Astrocyte (in vitro differentiated cells and primary cell): ENCODE results near the gene ASPN. TPM values are rescaled to one million over a fixed set of nuclear protein-coding genes. Genes with fewer than 3 reads are reported as not detected.

ENCODE experiments used
- DNase-seq: peaks from one replicate; pipeline ENCODE4 v3.0.0-alpha.2; 2010; ENCODE audit warnings: low read depth
- FAIRE-seq: peaks from 2 replicates; lab custom pipeline; 2011; peaks lifted over from hg19 to GRCh38; lab: Jason Lieb, UNC
- H2AFZ ChIP-seq: 2 replicates; pipeline ENCODE4 v1.6.0; 2012; ENCODE audit warnings: low read depth, low read length, inconsistent platforms
- H3K27ac ChIP-seq: 2 replicates; pipeline ENCODE4 v1.5.1; 2011; ENCODE audit warnings: low read depth, low read length, inconsistent platforms
- H3K27me3 ChIP-seq: 2 replicates; pipeline ENCODE4 v1.6.0; 2011; ENCODE audit warnings: low read length, inconsistent platforms; ENCODE audit not compliant: insufficient read depth
- H3K36me3 ChIP-seq: 2 replicates; pipeline ENCODE4 v1.5.1; 2011; ENCODE audit warnings: low read length, inconsistent platforms; ENCODE audit not compliant: insufficient read depth
- H3K4me1 ChIP-seq: 2 replicates; pipeline ENCODE4 v1.5.1; 2011; ENCODE audit warnings: low read length, inconsistent platforms; ENCODE audit not compliant: insufficient read depth
- H3K4me2 ChIP-seq: 2 replicates; pipeline ENCODE4 v1.6.0; 2012; ENCODE audit warnings: low read length, inconsistent platforms
- H3K4me3 ChIP-seq: 2 replicates; pipeline ENCODE4 v1.5.1; 2011; ENCODE audit warnings: low read depth, mild to moderate bottlenecking, low read length, inconsistent platforms; ENCODE audit not compliant: insufficient read depth
- H3K79me2 ChIP-seq: 2 replicates; pipeline ENCODE4 v1.6.0; 2012; ENCODE audit warnings: mild to moderate bottlenecking, low read length, inconsistent platforms; ENCODE audit not compliant: insufficient read depth
- H3K9ac ChIP-seq: 2 replicates; pipeline ENCODE4 v1.6.0; 2012; ENCODE audit warnings: mild to moderate bottlenecking, low read length, inconsistent platforms
- H3K9me3 ChIP-seq: 2 replicates; pipeline ENCODE4 v1.5.1; 2012; ENCODE audit warnings: low read depth, mild to moderate bottlenecking, low read length, inconsistent platforms; ENCODE audit not compliant: insufficient read depth
- H4K20me1 ChIP-seq: 2 replicates; pipeline ENCODE4 v1.6.0; 2012; ENCODE audit warnings: low read length, inconsistent platforms; ENCODE audit not compliant: insufficient read depth
- H3K27ac Mint-ChIP-seq: one replicate; pipeline ENCODE4 v1.8.0; 2021; ENCODE audit warnings: mild to moderate bottlenecking, mixed read lengths; ENCODE audit not compliant: unreplicated experiment
- H3K27me3 Mint-ChIP-seq: one replicate; pipeline ENCODE4 v1.8.0; 2021; ENCODE audit warnings: low read depth, mixed read lengths; ENCODE audit not compliant: unreplicated experiment
- H3K36me3 Mint-ChIP-seq: one replicate; pipeline ENCODE4 v1.8.0; 2021; ENCODE audit warnings: low read depth, mixed read lengths; ENCODE audit not compliant: unreplicated experiment
- H3K4me1 Mint-ChIP-seq: one replicate; pipeline ENCODE4 v1.8.0; 2021; ENCODE audit warnings: low read depth, mixed read lengths; ENCODE audit not compliant: unreplicated experiment
- H3K4me3 Mint-ChIP-seq: one replicate; pipeline ENCODE4 v1.8.0; 2021; ENCODE audit warnings: mild to moderate bottlenecking, moderate library complexity, mixed read lengths; ENCODE audit not compliant: unreplicated experiment
- H3K9me3 Mint-ChIP-seq: one replicate; pipeline ENCODE4 v1.8.0; 2021; ENCODE audit warnings: mild to moderate bottlenecking, mixed read lengths; ENCODE audit not compliant: unreplicated experiment
- EZH2 ChIP-seq: IDR thresholded peaks from 2 replicates; pipeline ENCODE4 v1.6.1; 2012; ENCODE audit warnings: mild to moderate bottlenecking, low read length, inconsistent platforms; ENCODE audit not compliant: insufficient read depth
- total RNA-seq: library from RNA; stranded (reverse); gene quantifications from 2 replicates; pipeline ENCODE4 v1.2.1, GENCODE V29; 2021
- TF ChIP-seq, protein P1 (sequence below): IDR thresholded peaks from 2 replicates; pipeline ENCODE4 v1.5.1; 2011; ENCODE audit warnings: low read depth, mild to moderate bottlenecking, inconsistent platforms, low read length, moderate library complexity; ENCODE audit not compliant: insufficient read depth

The ASPN gene
- total RNA-seq, 1 donor from 2014 or later, result not detected

DNA sequence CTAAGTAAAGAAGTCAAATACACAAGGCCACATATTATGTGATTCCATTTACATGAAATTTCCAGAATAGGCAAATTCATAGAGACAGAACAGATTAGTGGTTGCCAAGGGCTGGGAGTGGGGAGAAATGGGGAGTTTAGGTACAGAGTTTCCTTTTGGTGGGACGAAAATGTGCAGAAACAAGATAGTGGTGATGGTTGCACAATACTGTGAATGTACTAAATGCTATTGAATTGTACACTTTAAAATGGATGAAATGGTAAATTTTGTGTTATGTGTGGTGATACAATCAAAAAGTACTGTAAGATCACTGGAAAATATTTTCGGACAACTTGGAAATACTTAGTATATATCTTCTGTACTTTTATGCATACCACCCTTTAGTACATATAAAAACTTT is 38.5 kb upstream of the ASPN start:
- H3K27ac ChIP-seq, result no peak overlapping the region
- FAIRE-seq, result peak; percentile 20
- Mint-ChIP-seq H3K4me1 (no peaks in the 10 kb centered on the region), H3K36me3 (peaks cover 3% of the 10 kb centered on the region), H3K27me3 (no peaks in the 10 kb centered on the region), H3K4me3 (no peak overlapping the region), H3K27ac (no peak overlapping the region), H3K9me3 (peaks cover 3% of the 10 kb centered on the region)
- no peak overlapping the region for H3K4me3 ChIP-seq
- H3K79me2 ChIP-seq, result no peaks in the 10 kb centered on the region
- H4K20me1 ChIP-seq, result no peaks in the 10 kb centered on the region
- no peak for TF ChIP-seq EZH2
- TF ChIP-seq, protein P1, sequence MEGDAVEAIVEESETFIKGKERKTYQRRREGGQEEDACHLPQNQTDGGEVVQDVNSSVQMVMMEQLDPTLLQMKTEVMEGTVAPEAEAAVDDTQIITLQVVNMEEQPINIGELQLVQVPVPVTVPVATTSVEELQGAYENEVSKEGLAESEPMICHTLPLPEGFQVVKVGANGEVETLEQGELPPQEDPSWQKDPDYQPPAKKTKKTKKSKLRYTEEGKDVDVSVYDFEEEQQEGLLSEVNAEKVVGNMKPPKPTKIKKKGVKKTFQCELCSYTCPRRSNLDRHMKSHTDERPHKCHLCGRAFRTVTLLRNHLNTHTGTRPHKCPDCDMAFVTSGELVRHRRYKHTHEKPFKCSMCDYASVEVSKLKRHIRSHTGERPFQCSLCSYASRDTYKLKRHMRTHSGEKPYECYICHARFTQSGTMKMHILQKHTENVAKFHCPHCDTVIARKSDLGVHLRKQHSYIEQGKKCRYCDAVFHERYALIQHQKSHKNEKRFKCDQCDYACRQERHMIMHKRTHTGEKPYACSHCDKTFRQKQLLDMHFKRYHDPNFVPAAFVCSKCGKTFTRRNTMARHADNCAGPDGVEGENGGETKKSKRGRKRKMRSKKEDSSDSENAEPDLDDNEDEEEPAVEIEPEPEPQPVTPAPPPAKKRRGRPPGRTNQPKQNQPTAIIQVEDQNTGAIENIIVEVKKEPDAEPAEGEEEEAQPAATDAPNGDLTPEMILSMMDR, result no peak
- no peaks in the 10 kb centered on the region for H3K9me3 ChIP-seq
- H3K27me3 ChIP-seq, result no peaks in the 10 kb centered on the region
- no peak overlapping the region for H3K4me2 ChIP-seq
- no peak overlapping the region for H2AFZ ChIP-seq
- no peaks in the 10 kb centered on the region for H3K4me1 ChIP-seq
- no peak overlapping the region for H3K9ac ChIP-seq
- no peaks in the 10 kb centered on the region for H3K36me3 ChIP-seq
- no peak for DNase-seq

DNA sequence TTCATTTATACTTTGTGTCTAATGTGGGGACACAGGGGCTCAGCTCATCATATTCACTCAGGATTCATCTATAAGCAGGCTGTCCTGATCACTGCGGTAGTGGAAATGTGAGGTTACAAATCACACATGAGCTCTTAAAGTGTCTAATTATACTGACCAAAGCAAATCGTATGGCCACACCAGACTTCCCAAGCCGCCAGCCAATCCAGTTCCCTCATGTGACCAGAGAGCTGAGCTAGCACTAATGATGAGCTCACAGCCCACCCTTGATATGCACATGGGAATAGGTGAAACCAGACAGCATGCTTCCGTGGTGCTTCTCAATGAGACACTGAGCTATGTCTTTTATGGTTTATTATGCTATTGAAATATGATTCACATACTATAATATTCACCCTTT is 35.9 kb upstream of the ASPN start:
- no peaks in the 10 kb centered on the region for H3K27me3 ChIP-seq
- H4K20me1 ChIP-seq, result no peaks in the 10 kb centered on the region
- no peak overlapping the region for H3K27ac Mint-ChIP-seq
- no peak overlapping the region for H3K4me2 ChIP-seq
- H3K9me3 ChIP-seq, result no peaks in the 10 kb centered on the region
- DNase-seq (no peak), FAIRE-seq (no peak)
- peaks cover 3% of the 10 kb centered on the region for H3K36me3 Mint-ChIP-seq
- H3K9me3 Mint-ChIP-seq, result peaks cover 3% of the 10 kb centered on the region
- H2AFZ ChIP-seq, result no peak overlapping the region
- H3K4me1 Mint-ChIP-seq, result no peaks in the 10 kb centered on the region
- H3K9ac ChIP-seq, result no peak overlapping the region
- no peak overlapping the region for H3K4me3 Mint-ChIP-seq
- H3K27ac ChIP-seq, result no peak overlapping the region
- H3K4me3 ChIP-seq, result no peak overlapping the region
- TF ChIP-seq, protein P1, result no peak
- TF ChIP-seq EZH2, result no peak
- no peaks in the 10 kb centered on the region for H3K79me2 ChIP-seq
- no peaks in the 10 kb centered on the region for H3K36me3 ChIP-seq
- no peaks in the 10 kb centered on the region for H3K27me3 Mint-ChIP-seq
- H3K4me1 ChIP-seq, result no peaks in the 10 kb centered on the region

DNA sequence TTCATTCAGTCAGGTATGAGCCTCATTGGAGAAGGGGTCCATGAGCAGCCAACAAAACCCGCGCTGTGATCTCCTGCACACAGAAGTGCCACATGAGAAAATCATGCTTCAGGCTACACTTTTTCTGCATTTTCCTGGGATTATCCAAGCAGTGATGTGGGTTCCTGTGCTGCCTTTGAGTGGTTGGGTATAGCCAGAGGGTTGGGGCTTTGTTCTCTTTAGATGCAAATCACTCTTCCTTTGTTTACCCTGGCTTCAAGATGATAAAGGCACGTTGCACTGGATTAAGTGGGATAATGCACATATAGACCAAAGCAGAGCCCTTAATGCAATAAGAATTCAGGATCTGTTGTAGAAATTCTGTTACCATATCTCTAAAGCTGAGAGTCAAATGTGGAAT is 34.7 kb upstream of the ASPN start:
- peaks cover 3% of the 10 kb centered on the region for H3K9me3 Mint-ChIP-seq
- Histone ChIP-seq H3K27ac (no peak overlapping the region), H3K27me3 (no peaks in the 10 kb centered on the region), H3K4me1 (peaks cover 7% of the 10 kb centered on the region), H3K36me3 (no peaks in the 10 kb centered on the region), H2AFZ (no peak overlapping the region), H4K20me1 (no peaks in the 10 kb centered on the region), H3K4me2 (no peak overlapping the region), H3K79me2 (no peaks in the 10 kb centered on the region), H3K9ac (no peak overlapping the region), H3K4me3 (no peak overlapping the region), H3K9me3 (no peaks in the 10 kb centered on the region)
- DNase-seq, result no peak
- H3K27me3 Mint-ChIP-seq, result no peaks in the 10 kb centered on the region
- no peak overlapping the region for H3K4me3 Mint-ChIP-seq
- H3K4me1 Mint-ChIP-seq, result peaks cover 7% of the 10 kb centered on the region
- no peak overlapping the region for H3K27ac Mint-ChIP-seq
- FAIRE-seq, result no peak
- no peak for TF ChIP-seq EZH2
- TF ChIP-seq, protein P1, result no peak
- peaks cover 3% of the 10 kb centered on the region for H3K36me3 Mint-ChIP-seq
